AG04449 (cell line): ENCODE data around the gene ABHD17B.

Experiments
- CTCF ChIA-PET: fragments of 350-600 bp; formaldehyde crosslinking; extraction: SDS; loops from one replicate; lab custom pipeline; 2021; ENCODE audit warnings: antibody characterized with exemption; lab: Yijun Ruan, JAX
- POLR2A ChIA-PET: fragments of 400-600, 350-600 bp; formaldehyde crosslinking; extraction: SDS; loops from one replicate; lab custom pipeline; 2020; ENCODE audit warnings: antibody characterized with exemption, inconsistent platforms; lab: Yijun Ruan, JAX
- DNase-seq: peaks from one replicate; pipeline ENCODE4 v3.0.0-alpha.2; 2010; ENCODE audit warnings: low read depth, low spot score
- H3K4me3 ChIP-seq: 2 replicates; pipeline ENCODE4 v1.5.1; 2011; ENCODE audit warnings: low read depth, mild to moderate bottlenecking, control low read depth, low read length
- CTCF ChIP-seq: IDR thresholded peaks from one replicate; pipeline ENCODE4 v1.5.1; 2011; ENCODE audit warnings: mild to moderate bottlenecking, moderate library complexity, low read length, control low read depth, inconsistent platforms; ENCODE audit not compliant: insufficient read depth; ENCODE audit errors: missing control alignments

Gene ABHD17B

GRCh38 chr9:71918419-71918818, 7.4 kb upstream of the ABHD17B start:
- DNase-seq = no peak
- ChIA-PET CTCF (no interaction called here), POLR2A (no interaction called here)
- no peak overlapping the region for H3K4me3 ChIP-seq
- TF ChIP-seq CTCF = no peak

GRCh38 chr9:71916834-71917534, 6.0 kb upstream of the ABHD17B start:
- H3K4me3 ChIP-seq = no peak overlapping the region
- no peak for TF ChIP-seq CTCF
- ChIA-PET POLR2A (no interaction called here), CTCF (interaction anchor here (1.3 to 1.7 kb wide), 2 partner anchors 99 to 108 kb away, joined by 3 to 5 read pairs; no protein-coding TSS in a partner anchor)
- DNase-seq = no peak

DNA sequence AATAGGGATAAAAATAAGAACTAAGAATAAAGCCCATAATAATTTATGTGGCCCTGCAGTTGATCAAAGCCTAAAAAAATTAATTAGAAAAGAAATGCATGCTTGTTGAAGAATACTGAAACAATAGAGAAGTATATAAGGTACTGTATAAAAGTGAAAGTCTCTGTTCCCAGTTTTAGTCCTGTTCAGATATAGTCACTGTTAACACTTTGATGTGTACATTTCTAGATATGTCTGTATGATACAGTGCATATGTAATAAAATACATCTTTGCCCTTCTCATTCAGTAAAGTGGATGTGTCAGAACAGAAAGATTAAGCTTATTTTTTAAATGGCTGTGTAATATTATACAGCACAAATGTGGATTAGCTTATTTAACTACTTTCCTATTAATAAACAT, 4.5 kb upstream of the ABHD17B start:
- H3K4me3 ChIP-seq = no peak overlapping the region
- no peak for DNase-seq
- CTCF ChIA-PET = interaction anchor here (1.5 to 1.7 kb wide), 2 partner anchors 23 to 110 kb away, joined by 3 to 5 read pairs; no protein-coding TSS in a partner anchor
- POLR2A ChIA-PET = no interaction called here
- TF ChIP-seq CTCF = no peak

GRCh38 chr9:71911908-71912335, 929 bp upstream of the ABHD17B start:
- CTCF ChIA-PET = interaction anchor here (1.1 to 1.5 kb wide), 3 partner anchors 92 to 112 kb away, joined by 3 to 5 read pairs (median 3); no protein-coding TSS in a partner anchor
- no peak for TF ChIP-seq CTCF
- peak overlapping the region; percentile 81 for H3K4me3 ChIP-seq
- POLR2A ChIA-PET = interaction anchor here (1.1 to 1.8 kb wide), 2 partner anchors 20 to 25 kb away, joined by 3 to 15 read pairs; no protein-coding TSS in a partner anchor
- no peak for DNase-seq

DNA sequence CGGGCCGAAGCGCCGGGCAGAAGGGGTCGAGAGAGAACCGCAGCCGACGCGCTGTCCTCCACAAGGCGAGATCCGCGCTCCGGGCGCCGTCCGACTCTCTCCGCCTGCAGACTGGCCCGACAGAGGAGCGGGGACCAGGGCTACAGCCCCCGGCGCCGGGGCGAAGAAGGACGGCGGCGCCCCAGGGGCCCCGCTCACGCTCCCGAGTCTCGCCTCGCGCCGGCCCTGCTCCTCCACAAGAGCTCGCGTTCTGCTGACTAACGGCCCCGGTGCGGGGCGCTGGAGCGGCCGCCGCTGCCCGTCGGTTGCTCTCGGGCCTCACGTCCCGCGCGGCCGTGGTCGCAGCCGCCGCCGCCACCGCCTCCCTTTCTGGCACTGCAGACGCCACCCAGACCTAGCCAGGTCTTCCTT, 338 bp downstream of the ABHD17B start:
- no peak for DNase-seq
- CTCF ChIA-PET = interaction anchor here (1.1 to 1.5 kb wide), 4 partner anchors 15 to 114 kb away, joined by 3 to 5 read pairs (median 4); no protein-coding TSS in a partner anchor
- H3K4me3 ChIP-seq = peak overlapping the region; percentile 89
- TF ChIP-seq CTCF = no peak
- POLR2A ChIA-PET = interaction anchor here (0.8 to 1.8 kb wide), 11 partner anchors 9 to 114 kb away, joined by 3 to 15 read pairs (median 6); no protein-coding TSS in a partner anchor
